Neural cell (in vitro differentiated cells): Measurements from ENCODE around the gene DNAAF5. TPM values are rescaled to one million over a fixed set of nuclear protein-coding genes. Genes with fewer than 3 reads are reported as not detected.

Source experiments
- H2AFZ ChIP-seq: fragments of 200-600, 300-800 bp; sonication (generic), shearing (Covaris generic); 2 replicates; pipeline ENCODE4 v1.6.0; 2014; ENCODE audit warnings: low read depth, mild to moderate bottlenecking, antibody characterized with exemption, low read length, moderate library complexity
- H3F3A ChIP-seq: fragments of 200-600 bp; shearing (Covaris generic); 2 replicates; pipeline ENCODE4 v1.6.1; 2016; ENCODE audit warnings: mild to moderate bottlenecking, moderate library complexity, mixed read lengths, antibody characterized with exemption, low read length; ENCODE audit not compliant: insufficient read depth, poor library complexity, severe bottlenecking
- H3K27ac ChIP-seq: fragments of 200-600, 300-800 bp; sonication (generic), shearing (Covaris generic); 2 replicates; pipeline ENCODE4 v1.5.1; 2014; ENCODE audit warnings: mild to moderate bottlenecking, low read length, moderate library complexity
- H3K27me3 ChIP-seq: fragments of 300-800, 200-600 bp; sonication (generic), shearing (Covaris generic); 2 replicates; pipeline ENCODE4 v1.6.0; 2014; ENCODE audit warnings: mild to moderate bottlenecking, low read depth, low read length, moderate library complexity; ENCODE audit not compliant: insufficient read depth
- H3K36me3 ChIP-seq: fragments of 300-800, 200-600 bp; sonication (generic), shearing (Covaris generic); 2 replicates; pipeline ENCODE4 v1.5.1; 2014; ENCODE audit warnings: mild to moderate bottlenecking, antibody characterized with exemption, low read length, moderate library complexity; ENCODE audit not compliant: insufficient read depth
- H3K4me2 ChIP-seq: fragments of 300-800, 200-600 bp; sonication (generic), shearing (Covaris generic); 2 replicates; pipeline ENCODE4 v1.6.0; 2014; ENCODE audit warnings: mild to moderate bottlenecking, low read length
- H3K4me3 ChIP-seq: fragments of 300-800, 200-600 bp; sonication (generic), shearing (Covaris generic); 2 replicates; pipeline ENCODE4 v1.5.1; 2014; ENCODE audit warnings: mild to moderate bottlenecking, low read length, moderate library complexity
- H3K79me2 ChIP-seq: fragments of 200-600 bp; shearing (Covaris generic); replicated peaks from 2 replicates; pipeline ENCODE4 v1.6.0; 2014; ENCODE audit warnings: mild to moderate bottlenecking, low read length, moderate library complexity; ENCODE audit not compliant: insufficient read depth
- H3K9ac ChIP-seq: fragments of 300-800, 200-600 bp; sonication (generic), shearing (Covaris generic); 2 replicates; pipeline ENCODE4 v1.6.1; 2016; ENCODE audit warnings: mild to moderate bottlenecking, low read length, mixed read lengths
- H3K9me2 ChIP-seq: fragments of 200-600 bp; shearing (Covaris generic); 2 replicates; pipeline ENCODE4 v1.6.1; 2016; ENCODE audit warnings: mild to moderate bottlenecking, low read length, mixed read lengths; ENCODE audit not compliant: insufficient read depth
- H3K9me3 ChIP-seq: fragments of 200-600, 300-800 bp; sonication (generic), shearing (Covaris generic); 2 replicates; pipeline ENCODE4 v1.6.1; 2016; ENCODE audit warnings: mild to moderate bottlenecking, mixed run types, low read length, moderate library complexity, mixed read lengths
- H4K20me1 ChIP-seq: fragments of 200-600 bp; shearing (Covaris generic); 2 replicates; pipeline ENCODE4 v1.6.1; 2016; ENCODE audit warnings: mild to moderate bottlenecking, mixed run types; ENCODE audit not compliant: insufficient read depth
- CTCF ChIP-seq: fragments of 450-650 bp; IDR thresholded peaks from 2 replicates; pipeline ENCODE4 v1.5.1; 2014; ENCODE audit warnings: antibody characterized with exemption, mild to moderate bottlenecking, moderate library complexity; ENCODE audit not compliant: poor library complexity, severe bottlenecking
- EP300 ChIP-seq: fragments of 450-650 bp; conservative IDR thresholded peaks from 2 replicates; pipeline ENCODE4 v1.6.1; 2014; ENCODE audit warnings: antibody characterized with exemption, mild to moderate bottlenecking, moderate library complexity; ENCODE audit not compliant: poor library complexity, severe bottlenecking
- EZH2 ChIP-seq: fragments of 200-600, 300-800 bp; shearing (Covaris generic), sonication (generic); IDR thresholded peaks from 2 replicates; pipeline ENCODE4 v1.6.1; 2014; ENCODE audit warnings: antibody characterized with exemption, low read length, borderline replicate concordance, mild to moderate bottlenecking; ENCODE audit not compliant: insufficient read depth, poor library complexity, severe bottlenecking
- MXI1 ChIP-seq: fragments of 450-650 bp; conservative IDR thresholded peaks from 2 replicates; pipeline ENCODE4 v1.6.1; 2014; ENCODE audit warnings: antibody characterized with exemption, mild to moderate bottlenecking; ENCODE audit not compliant: poor library complexity, severe bottlenecking
- polyA plus RNA-seq: library from polyadenylated mRNA; depleted of rRNA; stranded (reverse); fragments of >200 nt; gene quantifications from 2 replicates; pipeline ENCODE4 v1.2.3, GENCODE V29; 2014
- TF ChIP-seq, protein P1 (sequence below): IDR thresholded peaks from 2 replicates; pipeline ENCODE4 v1.6.1; 2012; ENCODE audit warnings: borderline replicate concordance

The DNAAF5 gene
- polyA plus RNA-seq, 1 donor from 2014 or later, result 5.3 TPM

DNA sequence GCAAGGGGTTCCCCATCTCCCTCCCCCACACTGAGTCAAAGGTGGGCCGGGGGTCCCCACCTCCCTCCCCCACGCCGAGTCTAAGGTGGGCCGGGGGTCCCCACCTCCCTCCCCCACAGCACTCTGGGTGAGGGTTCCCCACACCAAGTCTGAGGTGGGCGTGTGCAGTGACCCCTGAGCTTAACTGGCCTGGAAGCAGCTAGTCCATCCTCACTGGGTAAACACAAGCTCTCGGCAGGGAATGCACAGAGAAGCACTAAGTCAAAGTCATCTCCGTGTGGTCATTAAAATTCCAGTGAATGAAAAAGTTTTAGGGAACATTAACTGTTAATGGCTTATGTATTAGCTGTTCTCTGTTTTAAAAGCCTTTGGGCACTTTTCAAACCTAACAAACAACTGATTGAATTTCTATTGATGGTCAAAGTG lies 44.3 kb downstream of the DNAAF5 start:
- Histone ChIP-seq H3K9me2 (no peaks in the 10 kb centered on the region), H3K79me2 (no peaks in the 10 kb centered on the region), H3K9me3 (no peaks in the 10 kb centered on the region), H3K4me3 (no peak overlapping the region), H4K20me1 (no peaks in the 10 kb centered on the region), H3K27me3 (no peaks in the 10 kb centered on the region), H3K27ac (no peak overlapping the region), H3K4me2 (no peak overlapping the region), H3K36me3 (no peaks in the 10 kb centered on the region), H3K9ac (no peak overlapping the region), H2AFZ (no peak overlapping the region), H3F3A (no peaks in the 10 kb centered on the region)
- TF ChIP-seq, protein P1, sequence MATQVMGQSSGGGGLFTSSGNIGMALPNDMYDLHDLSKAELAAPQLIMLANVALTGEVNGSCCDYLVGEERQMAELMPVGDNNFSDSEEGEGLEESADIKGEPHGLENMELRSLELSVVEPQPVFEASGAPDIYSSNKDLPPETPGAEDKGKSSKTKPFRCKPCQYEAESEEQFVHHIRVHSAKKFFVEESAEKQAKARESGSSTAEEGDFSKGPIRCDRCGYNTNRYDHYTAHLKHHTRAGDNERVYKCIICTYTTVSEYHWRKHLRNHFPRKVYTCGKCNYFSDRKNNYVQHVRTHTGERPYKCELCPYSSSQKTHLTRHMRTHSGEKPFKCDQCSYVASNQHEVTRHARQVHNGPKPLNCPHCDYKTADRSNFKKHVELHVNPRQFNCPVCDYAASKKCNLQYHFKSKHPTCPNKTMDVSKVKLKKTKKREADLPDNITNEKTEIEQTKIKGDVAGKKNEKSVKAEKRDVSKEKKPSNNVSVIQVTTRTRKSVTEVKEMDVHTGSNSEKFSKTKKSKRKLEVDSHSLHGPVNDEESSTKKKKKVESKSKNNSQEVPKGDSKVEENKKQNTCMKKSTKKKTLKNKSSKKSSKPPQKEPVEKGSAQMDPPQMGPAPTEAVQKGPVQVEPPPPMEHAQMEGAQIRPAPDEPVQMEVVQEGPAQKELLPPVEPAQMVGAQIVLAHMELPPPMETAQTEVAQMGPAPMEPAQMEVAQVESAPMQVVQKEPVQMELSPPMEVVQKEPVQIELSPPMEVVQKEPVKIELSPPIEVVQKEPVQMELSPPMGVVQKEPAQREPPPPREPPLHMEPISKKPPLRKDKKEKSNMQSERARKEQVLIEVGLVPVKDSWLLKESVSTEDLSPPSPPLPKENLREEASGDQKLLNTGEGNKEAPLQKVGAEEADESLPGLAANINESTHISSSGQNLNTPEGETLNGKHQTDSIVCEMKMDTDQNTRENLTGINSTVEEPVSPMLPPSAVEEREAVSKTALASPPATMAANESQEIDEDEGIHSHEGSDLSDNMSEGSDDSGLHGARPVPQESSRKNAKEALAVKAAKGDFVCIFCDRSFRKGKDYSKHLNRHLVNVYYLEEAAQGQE, result no peak
- TF ChIP-seq EP300 (no peak), MXI1 (no peak), CTCF (no peak)

DNA sequence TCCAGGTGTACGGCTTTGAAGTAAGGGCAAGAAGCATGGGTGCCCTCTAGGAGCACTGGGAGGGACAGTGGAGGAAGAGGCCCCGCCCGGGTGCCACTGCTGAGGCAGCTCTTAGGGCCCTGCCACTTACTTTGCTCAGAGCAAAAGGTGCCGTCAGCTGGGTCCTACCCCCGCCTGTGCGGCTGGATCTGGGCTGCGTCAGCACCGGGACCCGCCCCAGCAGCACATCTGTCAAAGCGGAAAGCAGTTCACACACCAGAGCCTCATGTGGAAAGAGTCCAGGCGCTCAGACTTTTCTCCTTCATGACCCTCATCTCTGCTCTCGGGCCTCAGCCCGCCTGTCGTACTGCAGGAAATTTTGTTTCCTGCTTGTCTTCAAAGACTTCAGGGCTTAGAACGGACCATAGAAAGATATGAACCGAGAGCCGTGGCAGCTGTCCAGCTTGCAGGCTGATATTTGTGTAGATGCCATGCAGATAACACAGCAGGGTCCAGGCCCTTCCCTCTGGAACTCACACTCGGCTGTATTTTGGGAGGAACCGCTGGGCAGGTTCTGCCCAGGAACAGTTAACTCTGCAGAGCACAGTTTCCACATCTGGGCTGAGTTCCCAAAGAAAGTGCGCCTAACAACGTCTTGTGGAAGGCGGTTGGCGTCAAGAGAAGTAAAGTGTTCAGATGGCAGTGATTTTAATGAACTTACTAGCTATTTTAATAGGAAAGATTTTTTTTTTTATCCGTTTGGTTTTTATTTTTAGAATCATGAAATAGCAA lies 44.9 kb downstream of the DNAAF5 start:
- H2AFZ ChIP-seq, result no peak overlapping the region

More for the DNA sequence above, 44.9 kb downstream of the DNAAF5 start:
- Histone ChIP-seq H3K4me3 (no peak overlapping the region), H3K9me2 (no peaks in the 10 kb centered on the region), H3K27ac (no peak overlapping the region), H3K9ac (no peak overlapping the region), H3F3A (no peaks in the 10 kb centered on the region), H3K27me3 (no peaks in the 10 kb centered on the region), H3K79me2 (no peaks in the 10 kb centered on the region), H4K20me1 (no peaks in the 10 kb centered on the region), H3K36me3 (no peaks in the 10 kb centered on the region), H3K4me2 (no peak overlapping the region), H3K9me3 (no peaks in the 10 kb centered on the region)
- no peak for TF ChIP-seq EP300
- TF ChIP-seq, protein P1, result no peak
- TF ChIP-seq EZH2, result no peak
- TF ChIP-seq MXI1, result no peak
